Measurements from ENCODE around the gene ST6GALNAC1.

ST6GALNAC1 gene, protein sequence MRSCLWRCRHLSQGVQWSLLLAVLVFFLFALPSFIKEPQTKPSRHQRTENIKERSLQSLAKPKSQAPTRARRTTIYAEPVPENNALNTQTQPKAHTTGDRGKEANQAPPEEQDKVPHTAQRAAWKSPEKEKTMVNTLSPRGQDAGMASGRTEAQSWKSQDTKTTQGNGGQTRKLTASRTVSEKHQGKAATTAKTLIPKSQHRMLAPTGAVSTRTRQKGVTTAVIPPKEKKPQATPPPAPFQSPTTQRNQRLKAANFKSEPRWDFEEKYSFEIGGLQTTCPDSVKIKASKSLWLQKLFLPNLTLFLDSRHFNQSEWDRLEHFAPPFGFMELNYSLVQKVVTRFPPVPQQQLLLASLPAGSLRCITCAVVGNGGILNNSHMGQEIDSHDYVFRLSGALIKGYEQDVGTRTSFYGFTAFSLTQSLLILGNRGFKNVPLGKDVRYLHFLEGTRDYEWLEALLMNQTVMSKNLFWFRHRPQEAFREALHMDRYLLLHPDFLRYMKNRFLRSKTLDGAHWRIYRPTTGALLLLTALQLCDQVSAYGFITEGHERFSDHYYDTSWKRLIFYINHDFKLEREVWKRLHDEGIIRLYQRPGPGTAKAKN

DNA sequence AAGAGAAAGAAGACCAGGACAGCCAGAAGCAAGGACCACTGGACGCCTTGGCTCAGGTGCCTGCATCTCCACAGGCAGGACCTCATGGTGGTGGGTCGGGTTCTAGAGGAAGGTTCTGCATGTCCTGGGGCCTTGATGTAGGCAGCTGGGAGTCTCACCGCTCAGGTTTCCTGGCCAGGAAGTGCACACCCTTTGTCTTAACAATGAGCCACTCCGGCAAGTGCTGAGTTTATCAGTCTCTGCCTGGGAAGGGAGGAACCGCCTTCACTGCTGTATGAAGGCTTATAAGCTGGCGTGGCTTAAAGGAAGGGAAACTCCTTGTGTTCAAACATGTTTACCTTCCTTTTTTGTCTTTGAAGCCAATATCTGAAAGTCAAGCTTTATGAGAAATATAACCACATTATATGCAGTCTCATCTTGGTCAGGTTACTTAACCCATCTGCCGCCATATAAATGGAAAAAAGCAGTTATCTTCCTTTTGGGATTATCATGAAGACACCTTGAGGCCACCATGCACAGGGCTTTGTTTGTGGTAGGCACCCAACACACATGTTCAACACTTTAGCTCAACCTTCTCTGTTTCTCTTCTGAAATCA lies at the start of gene ST6GALNAC1:
TSS of gene ST6GALNAC1 (minus strand) at position 205 of the 596 bp plus-strand sequence. CDS start at position 86, 119 bp downstream.
- Histone ChIP-seq H3K36me3 (ENCODE audit: control insufficient read depth, insufficient read depth, low read length) (no peaks in the 10 kb centered on the region), H3K4me1 (ENCODE audit: control insufficient read depth, insufficient read depth, low read length) (peaks cover 26% of the 10 kb centered on the region), H3K9me3 (ENCODE audit: control insufficient read depth, low read length) (no peaks in the 10 kb centered on the region), H3K9ac (ENCODE audit: low read length) (peak within 1 kb of the TSS; percentile 67), H3K27me3 (ENCODE audit: control insufficient read depth, insufficient read depth, low read length) (no peaks in the 10 kb centered on the region), H3K4me3 (ENCODE audit: low read length) (peak within 1 kb of the TSS; percentile 31)

DNA sequence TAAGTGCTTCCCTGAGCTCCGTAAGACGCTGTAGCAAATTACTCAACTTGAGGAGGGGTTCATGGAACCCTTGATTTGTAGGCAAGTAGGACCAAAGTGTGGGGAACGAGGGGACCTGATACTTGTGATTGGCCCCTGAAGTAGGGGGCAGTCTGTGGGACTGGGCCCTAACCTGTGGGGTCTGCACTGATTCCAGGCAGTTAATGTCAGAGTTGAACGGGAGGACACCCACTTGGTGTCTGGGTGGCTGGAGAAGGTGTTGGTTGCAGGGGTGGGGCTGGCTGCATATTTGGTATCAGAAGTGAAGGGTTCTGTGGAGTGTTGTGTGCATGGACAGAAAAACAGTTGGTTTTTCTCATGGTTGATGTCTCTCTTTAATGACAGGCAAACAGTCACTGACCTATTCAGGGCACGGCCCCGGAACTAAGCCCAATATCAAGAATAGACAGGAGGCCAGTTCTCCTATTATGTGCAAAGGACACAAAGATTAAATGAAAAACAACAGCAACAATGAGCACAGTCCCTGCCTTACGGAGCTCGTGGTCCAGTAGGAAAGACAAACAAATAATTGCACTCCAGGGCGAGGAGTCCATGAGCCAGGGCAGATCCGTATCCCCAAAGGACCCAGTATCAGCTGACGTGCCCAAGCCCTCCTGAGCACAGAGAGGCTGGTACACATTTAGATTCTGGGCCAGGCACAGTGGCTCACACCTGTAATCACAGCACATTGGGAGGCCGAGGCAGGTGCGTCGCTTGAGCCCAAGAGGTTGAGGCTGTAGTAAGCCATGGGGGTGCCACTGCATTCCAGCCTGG lies 48.0 kb upstream of the ST6GALNAC1 start:
- Histone ChIP-seq H3K9me3 (ENCODE audit: control insufficient read depth, low read length) (no peaks in the 10 kb centered on the region), H3K4me1 (ENCODE audit: control insufficient read depth, insufficient read depth, low read length) (peaks cover 7% of the 10 kb centered on the region), H3K4me3 (ENCODE audit: low read length) (no peak overlapping the region), H3K9ac (ENCODE audit: low read length) (no peak overlapping the region), H3K36me3 (ENCODE audit: control insufficient read depth, insufficient read depth, low read length) (no peaks in the 10 kb centered on the region), H3K27me3 (ENCODE audit: control insufficient read depth, insufficient read depth, low read length) (no peaks in the 10 kb centered on the region)

DNA sequence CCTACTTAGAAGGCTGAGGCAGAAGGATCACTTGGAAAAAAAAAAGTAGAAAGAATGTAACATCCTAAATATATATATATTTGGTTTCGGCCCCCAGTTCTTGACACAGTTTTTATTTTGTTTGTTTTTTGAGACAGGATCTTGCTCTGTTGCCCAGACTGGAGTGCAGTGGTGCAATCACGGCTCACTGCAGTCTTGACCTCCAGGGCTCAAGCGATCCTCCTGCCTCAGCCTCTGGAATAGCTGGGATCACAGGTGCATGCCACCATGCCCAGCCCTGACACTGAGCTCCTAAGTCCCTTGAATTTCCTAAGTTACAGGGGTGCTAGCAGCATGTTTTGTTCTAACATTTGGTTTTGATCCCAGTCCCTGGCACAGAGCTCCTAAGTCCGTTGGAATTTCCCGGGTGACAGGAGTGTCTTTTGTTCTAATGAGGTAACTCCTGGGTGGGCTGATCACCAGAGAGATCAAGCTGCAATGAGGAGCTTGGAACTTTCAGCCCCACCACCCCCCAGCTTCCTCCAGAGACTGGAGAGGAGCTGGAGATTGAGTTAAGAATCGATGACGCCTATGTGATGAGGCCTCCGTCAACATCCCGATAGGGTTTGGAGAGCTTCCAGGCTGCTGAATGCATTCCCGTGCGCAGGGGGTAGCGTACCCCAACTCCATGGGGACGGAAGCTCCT lies 47.2 kb upstream of the ST6GALNAC1 start:
- Histone ChIP-seq H3K9me3 (ENCODE audit: control insufficient read depth, low read length) (no peaks in the 10 kb centered on the region), H3K27me3 (ENCODE audit: control insufficient read depth, insufficient read depth, low read length) (no peaks in the 10 kb centered on the region), H3K4me1 (ENCODE audit: control insufficient read depth, insufficient read depth, low read length) (peaks cover 8% of the 10 kb centered on the region), H3K36me3 (ENCODE audit: control insufficient read depth, insufficient read depth, low read length) (no peaks in the 10 kb centered on the region), H3K9ac (ENCODE audit: low read length) (no peak overlapping the region), H3K4me3 (ENCODE audit: low read length) (no peak overlapping the region)

DNA sequence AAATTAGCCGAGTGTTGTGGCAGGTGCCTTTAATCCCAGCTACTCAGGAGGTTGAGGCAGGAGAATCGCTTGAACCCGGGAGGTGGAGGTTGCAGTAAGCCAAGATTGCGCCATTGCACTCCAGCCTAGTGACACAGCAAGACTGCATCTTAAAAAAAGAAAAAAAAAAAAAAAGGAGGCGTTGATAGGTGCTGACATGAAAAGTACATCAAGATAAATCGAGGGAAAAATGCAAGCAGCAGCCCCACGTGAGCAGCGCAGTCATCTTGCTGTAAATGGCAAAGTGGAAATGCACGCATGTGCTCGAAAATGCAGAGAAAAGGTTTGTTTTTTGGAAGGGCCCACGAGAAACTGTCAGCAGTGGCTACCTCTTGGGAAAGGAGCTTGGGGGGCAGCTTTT lies 46.3 kb upstream of the ST6GALNAC1 start:
- Histone ChIP-seq H3K27me3 (ENCODE audit: control insufficient read depth, insufficient read depth, low read length) (no peaks in the 10 kb centered on the region), H3K9me3 (ENCODE audit: control insufficient read depth, low read length) (no peaks in the 10 kb centered on the region), H3K4me1 (ENCODE audit: control insufficient read depth, insufficient read depth, low read length) (peaks cover 12% of the 10 kb centered on the region), H3K9ac (ENCODE audit: low read length) (no peak overlapping the region), H3K36me3 (ENCODE audit: control insufficient read depth, insufficient read depth, low read length) (no peaks in the 10 kb centered on the region), H3K4me3 (ENCODE audit: low read length) (no peak overlapping the region)

DNA sequence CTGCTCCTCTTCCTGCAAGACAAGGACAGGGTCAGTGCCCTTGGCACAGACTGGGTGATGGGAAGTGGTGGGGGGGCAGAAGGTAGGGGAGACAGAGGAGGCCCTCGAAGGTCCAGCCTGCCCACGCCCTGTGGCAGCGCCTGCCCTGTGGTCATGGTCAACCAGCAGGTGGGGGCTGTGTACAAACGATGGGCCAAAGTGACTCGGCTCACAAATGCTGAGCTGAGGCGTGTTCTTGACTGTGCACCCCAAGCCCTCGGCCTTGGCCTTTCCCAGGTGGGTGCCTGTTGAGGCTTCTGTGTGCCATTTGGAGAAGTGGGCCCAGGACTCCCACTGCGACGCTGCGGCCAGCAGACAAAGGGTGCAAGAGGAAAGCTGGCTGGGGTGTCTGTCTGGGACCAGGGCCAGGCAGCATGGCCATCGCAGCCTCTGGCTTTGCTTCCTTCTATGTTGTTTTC lies 44.6 kb upstream of the ST6GALNAC1 start:
- Histone ChIP-seq H3K4me3 (ENCODE audit: low read length) (no peak overlapping the region), H3K9me3 (ENCODE audit: control insufficient read depth, low read length) (no peaks in the 10 kb centered on the region), H3K4me1 (ENCODE audit: control insufficient read depth, insufficient read depth, low read length) (peaks cover 12% of the 10 kb centered on the region), H3K27me3 (ENCODE audit: control insufficient read depth, insufficient read depth, low read length) (no peaks in the 10 kb centered on the region), H3K9ac (ENCODE audit: low read length) (peak overlapping the region; percentile 24), H3K36me3 (ENCODE audit: control insufficient read depth, insufficient read depth, low read length) (no peaks in the 10 kb centered on the region)

DNA sequence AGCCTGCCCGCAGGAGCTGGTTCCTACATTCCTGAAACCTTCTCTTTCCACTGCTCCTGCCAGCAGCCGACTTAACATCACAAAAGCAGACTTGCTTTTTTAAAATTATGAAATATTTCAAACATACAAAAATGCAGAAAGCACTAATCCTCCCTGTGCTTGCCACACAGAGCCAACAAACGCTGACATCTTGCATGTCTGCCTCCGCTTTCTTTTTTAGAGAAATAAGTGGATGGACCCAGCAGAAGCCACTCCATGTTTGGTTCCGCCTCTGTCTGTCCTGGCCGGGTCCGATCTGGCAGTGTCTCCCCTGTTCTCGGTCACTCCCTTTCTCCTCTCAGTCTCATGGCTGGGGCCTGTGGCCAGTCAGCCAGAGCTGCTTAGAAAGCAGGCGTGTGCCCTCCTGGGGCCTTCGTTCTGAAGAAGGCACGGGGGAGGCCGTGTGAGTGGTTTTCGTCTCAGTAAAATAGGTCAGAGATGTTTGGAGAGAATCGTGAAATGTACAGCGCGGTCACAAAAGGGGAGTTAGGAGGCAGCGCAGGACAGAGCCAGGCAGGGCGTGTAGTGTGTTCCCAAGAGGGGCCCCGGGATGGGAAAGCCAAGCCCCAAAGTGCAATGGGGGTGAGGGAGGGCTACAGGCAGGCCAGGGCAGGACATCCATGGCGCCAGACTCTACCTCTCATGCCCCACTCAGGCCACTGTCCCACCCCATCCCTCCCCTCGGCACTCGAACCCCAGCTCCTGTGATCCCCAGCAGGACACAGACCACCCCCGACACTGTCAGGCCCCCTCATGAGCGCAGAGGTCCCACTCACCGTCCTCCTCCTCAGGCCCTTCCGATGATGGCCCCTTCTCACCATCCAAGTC lies 44.0 kb upstream of the ST6GALNAC1 start:
- no peaks in the 10 kb centered on the region for H3K27me3 ChIP-seq (ENCODE audit: control insufficient read depth, insufficient read depth, low read length)
- no peaks in the 10 kb centered on the region for H3K9me3 ChIP-seq (ENCODE audit: control insufficient read depth, low read length)
- peak overlapping the region; percentile 24 for H3K9ac ChIP-seq (ENCODE audit: low read length)
- H3K4me1 ChIP-seq (ENCODE audit: control insufficient read depth, insufficient read depth, low read length) = peaks cover 12% of the 10 kb centered on the region
- no peak overlapping the region for H3K4me3 ChIP-seq (ENCODE audit: low read length)
- no peaks in the 10 kb centered on the region for H3K36me3 ChIP-seq (ENCODE audit: control insufficient read depth, insufficient read depth, low read length)

DNA sequence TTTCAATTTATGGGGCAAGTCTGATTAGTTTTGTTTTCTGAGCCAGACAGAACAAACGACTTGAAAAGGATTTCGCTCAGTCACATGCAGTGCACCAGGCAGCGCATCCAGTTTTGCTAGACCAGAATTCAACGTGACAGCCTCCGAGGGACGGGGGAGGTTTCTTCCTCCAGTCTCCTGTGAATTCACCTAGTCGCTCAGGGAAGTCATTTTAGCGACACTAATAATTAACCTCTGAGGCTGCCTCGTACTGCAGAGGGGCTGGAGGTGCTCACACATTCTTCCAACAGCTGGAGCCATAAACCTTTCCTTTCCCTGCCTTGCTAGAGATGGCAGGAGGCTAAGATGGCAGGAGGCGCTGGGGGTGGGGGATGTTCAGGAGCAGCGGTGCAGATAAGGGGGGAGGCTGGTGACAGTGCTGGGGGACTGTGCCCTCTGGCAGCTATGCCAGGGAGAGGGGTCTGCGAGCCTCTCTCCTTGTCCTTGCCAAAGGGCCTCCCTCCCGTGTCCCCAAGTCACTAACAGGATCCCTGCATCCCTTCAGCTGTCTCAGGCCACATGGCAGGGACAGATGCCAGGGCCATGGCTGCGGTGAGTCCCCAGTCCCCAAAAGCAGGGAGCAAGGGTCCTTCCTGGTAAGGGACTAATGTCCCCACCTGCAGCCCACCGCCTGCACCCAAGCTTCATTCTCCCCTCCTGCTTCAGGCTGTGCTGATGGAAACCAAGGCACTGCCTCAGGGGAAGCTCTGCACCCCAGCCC lies 43.2 kb upstream of the ST6GALNAC1 start:
- no peaks in the 10 kb centered on the region for H3K9me3 ChIP-seq (ENCODE audit: control insufficient read depth, low read length)
- no peak overlapping the region for H3K9ac ChIP-seq (ENCODE audit: low read length)
- no peaks in the 10 kb centered on the region for H3K27me3 ChIP-seq (ENCODE audit: control insufficient read depth, insufficient read depth, low read length)
- H3K4me3 ChIP-seq (ENCODE audit: low read length) = no peak overlapping the region
- no peaks in the 10 kb centered on the region for H3K36me3 ChIP-seq (ENCODE audit: control insufficient read depth, insufficient read depth, low read length)
- peaks cover 20% of the 10 kb centered on the region for H3K4me1 ChIP-seq (ENCODE audit: control insufficient read depth, insufficient read depth, low read length)

DNA sequence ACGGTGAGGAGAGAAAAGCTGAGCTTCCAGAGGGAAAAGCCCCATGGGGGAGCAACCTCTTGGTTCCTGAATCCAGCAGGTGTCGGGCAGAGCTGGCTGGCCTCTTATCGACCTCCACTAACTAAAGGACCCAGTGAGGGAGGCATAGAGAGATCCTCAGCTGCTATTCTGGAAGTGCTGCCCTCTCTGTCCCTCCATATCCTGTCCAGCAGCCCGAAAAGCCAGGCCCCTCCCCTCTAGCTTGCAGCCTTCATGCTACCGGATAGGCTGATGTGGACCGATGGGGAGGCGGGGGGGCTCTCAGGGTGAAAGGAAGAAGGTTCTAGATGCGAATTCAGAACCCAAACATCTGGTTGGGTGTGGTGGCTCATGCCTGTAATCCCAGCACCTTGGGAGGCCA lies 42.3 kb upstream of the ST6GALNAC1 start:
- Histone ChIP-seq H3K27me3 (ENCODE audit: control insufficient read depth, insufficient read depth, low read length) (no peaks in the 10 kb centered on the region), H3K36me3 (ENCODE audit: control insufficient read depth, insufficient read depth, low read length) (no peaks in the 10 kb centered on the region), H3K4me3 (ENCODE audit: low read length) (no peak overlapping the region), H3K9me3 (ENCODE audit: control insufficient read depth, low read length) (no peaks in the 10 kb centered on the region), H3K9ac (ENCODE audit: low read length) (no peak overlapping the region), H3K4me1 (ENCODE audit: control insufficient read depth, insufficient read depth, low read length) (peaks cover 29% of the 10 kb centered on the region)

DNA sequence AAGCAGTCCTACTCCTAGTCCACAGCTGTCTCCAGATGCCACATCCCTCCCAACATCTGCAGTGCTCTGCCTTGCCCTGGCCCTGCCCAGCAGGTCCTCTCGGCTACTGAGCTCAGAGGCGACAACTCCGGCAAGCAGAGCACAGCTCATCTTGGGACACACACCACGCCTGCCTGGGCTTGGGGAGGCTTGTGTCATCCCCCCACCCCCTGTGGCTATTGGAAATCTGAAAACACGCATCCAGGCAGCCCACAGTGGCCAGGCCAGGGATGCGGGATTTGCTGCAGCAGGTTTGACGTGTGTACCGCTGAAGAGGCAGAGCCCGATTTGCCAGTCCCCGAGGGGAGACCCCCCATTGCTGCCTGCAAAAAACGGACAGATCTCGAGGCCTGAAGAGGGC lies 41.8 kb upstream of the ST6GALNAC1 start:
- Histone ChIP-seq H3K27me3 (ENCODE audit: control insufficient read depth, insufficient read depth, low read length) (no peaks in the 10 kb centered on the region), H3K9me3 (ENCODE audit: control insufficient read depth, low read length) (no peaks in the 10 kb centered on the region), H3K4me3 (ENCODE audit: low read length) (no peak overlapping the region), H3K4me1 (ENCODE audit: control insufficient read depth, insufficient read depth, low read length) (peaks cover 29% of the 10 kb centered on the region), H3K9ac (ENCODE audit: low read length) (no peak overlapping the region), H3K36me3 (ENCODE audit: control insufficient read depth, insufficient read depth, low read length) (no peaks in the 10 kb centered on the region)

DNA sequence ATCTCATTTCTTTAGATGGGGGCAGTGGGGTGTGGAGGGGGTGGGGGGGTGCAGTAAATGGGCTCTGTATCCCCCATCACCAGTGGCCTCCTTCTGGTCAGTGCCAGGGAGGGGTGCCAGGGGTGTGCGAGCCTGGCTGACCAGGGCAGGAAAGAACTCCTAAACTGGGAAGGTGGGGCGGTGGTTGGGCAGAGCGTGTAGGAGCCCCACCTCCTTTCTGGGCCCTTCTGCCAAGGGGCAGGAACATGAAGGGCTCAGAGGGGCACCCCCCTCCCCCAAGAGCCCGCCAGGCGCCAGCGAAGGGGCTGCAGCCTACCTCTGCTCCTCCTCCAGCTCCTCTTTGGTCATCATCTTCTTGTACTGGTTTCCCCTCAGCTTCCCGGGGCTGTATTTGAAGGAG lies 41.2 kb upstream of the ST6GALNAC1 start:
- H3K27me3 ChIP-seq (ENCODE audit: control insufficient read depth, insufficient read depth, low read length) = no peaks in the 10 kb centered on the region
- H3K4me1 ChIP-seq (ENCODE audit: control insufficient read depth, insufficient read depth, low read length) = peaks cover 29% of the 10 kb centered on the region
- no peaks in the 10 kb centered on the region for H3K9me3 ChIP-seq (ENCODE audit: control insufficient read depth, low read length)
- no peak overlapping the region for H3K4me3 ChIP-seq (ENCODE audit: low read length)
- no peak overlapping the region for H3K9ac ChIP-seq (ENCODE audit: low read length)
- no peaks in the 10 kb centered on the region for H3K36me3 ChIP-seq (ENCODE audit: control insufficient read depth, insufficient read depth, low read length)

Data from mucosa of stomach (tissue), 1 donor.